HG03280 (cell line): Measurements from ENCODE around the gene CIPC.

Experiments
- ATAC-seq: cut with Tn5 transposase; IDR thresholded peaks from one replicate; pipeline ENCODE4 v1.9.1; 2021; ENCODE audit warnings: mild to moderate bottlenecking, moderate library complexity; ENCODE audit not compliant: unreplicated experiment

CIPC gene

GRCh38 chr14:77099425-77100167 is 1.5 kb downstream of the CIPC start:
- no peak for ATAC-seq

- no peak for ATAC-seq
Measured at GRCh38 chr14:77100961-77101360, 2.9 kb downstream of the CIPC start.

- ATAC-seq, result no peak
Measured at GRCh38 chr14:77102154-77102553, 4.1 kb downstream of the CIPC start.

DNA sequence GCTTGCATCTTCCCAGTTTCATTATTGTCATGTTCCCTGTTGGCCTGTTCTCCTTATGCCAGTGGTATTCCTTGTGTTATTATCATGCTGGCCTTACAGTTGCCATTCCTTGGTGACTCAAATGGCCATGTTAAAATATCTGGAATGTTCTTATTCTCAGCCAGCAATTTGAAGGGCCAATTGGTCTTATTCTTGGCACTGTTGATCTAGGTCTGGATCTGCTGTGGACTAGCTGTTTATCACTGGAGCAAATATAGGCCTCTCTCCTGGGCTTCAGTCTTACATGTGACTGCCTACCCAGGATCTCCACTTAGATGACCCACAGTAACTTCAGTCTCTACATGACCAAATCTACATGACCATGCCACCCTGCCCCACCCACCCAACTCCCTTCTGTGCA is 5.4 kb downstream of the CIPC start:
- no peak for ATAC-seq

- ATAC-seq, result no peak
Measured at GRCh38 chr14:77103951-77104350, 5.9 kb downstream of the CIPC start.

DNA sequence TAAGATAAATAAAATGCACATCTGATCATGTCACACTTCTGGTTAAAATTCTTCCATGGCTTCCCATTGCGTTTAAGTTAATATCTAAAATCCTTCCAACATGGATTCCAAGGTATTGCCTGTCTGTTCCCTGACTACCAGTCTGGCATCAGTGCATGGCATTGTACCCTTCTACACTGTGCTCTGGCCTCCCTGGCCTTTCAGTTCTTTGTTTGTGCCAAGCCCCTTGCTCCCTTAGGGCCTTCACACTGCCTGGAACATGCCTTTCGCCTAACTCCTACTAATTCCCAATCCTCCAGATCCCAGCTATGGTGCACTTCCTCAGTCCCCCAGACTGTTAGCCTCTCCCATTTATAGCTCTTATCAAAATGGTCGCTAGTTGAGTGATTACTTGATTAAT is 6.3 kb downstream of the CIPC start:
- ATAC-seq, result no peak

DNA sequence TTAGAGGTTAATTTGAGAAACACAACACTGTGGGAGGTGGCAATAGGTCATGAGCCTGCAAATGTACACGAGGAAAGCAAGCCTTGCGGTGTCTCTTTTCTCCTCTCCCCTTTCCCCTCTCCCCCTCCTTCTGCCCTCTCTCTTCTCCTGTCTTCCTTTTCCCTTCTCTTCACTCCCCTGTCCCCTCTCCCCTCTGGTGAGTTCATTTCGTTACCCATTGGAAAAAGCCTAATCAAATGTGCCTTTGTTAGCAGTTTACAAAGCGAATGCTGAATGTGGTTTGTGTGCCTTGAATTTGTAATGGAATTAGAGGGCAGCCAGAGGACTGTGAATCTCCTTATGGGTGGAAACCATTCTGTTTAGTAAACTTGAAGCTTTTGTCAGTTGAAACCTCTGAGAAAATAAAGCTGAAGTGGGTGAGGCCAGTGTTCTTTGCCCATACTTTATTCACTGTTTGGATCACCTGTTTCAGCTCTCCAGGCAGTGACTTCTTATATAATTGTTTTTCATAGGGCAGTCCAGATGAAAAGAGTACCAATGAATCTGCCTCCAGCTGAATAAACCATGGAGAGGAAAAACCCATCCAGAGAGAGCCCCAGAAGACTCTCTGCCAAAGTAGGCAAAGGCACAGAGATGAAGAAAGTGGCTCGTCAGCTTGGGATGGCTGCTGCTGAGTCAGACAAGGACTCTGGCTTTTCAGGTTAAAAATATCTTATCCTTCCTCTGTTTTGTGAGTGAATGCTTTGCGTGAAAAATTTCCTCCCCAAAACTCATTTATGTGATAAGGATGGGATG is 7.3 kb downstream of the CIPC start:
- ATAC-seq, result no peak

- no peak for ATAC-seq
Measured at GRCh38 chr14:77106666-77107065, 8.6 kb downstream of the CIPC start.

DNA sequence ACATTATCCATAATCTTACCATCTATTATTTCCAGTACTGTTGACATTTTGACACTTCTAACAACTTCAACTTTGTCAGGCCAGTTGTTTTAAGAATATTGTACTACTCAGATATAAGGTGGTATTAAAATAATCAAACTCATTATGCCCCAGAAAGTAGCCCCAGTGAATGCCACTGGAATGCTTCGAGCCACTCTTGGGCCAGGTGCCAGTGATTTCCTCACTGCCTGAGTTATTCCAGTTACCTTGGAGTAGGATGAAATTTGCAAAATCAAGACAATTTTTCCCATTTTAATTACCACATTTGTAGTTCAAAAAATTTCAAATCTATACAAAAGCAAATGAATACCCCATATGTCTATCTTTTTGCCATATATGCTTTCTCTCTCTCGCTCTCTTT is 9.2 kb downstream of the CIPC start:
- ATAC-seq, result no peak

GRCh38 chr14:77108753-77109152 is 10.7 kb downstream of the CIPC start:
- ATAC-seq, result no peak

DNA sequence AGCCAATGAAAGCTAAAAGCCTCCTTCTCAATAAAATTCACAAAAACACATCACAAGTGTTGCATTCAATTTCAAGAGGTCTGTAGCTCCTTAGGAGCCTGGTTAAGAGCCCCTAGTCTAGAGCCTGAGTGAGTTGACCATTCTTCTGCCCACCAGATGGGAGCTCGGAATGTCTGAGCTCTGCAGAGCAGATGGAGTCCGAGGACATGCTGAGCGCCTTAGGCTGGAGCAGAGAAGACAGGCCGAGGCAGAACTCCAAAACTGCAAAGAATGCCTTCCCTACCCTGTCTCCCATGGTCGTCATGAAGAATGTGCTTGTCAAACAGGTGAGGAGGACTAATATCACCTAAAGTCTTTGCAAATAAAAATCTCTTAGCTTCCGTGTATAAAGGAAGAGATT is 11.6 kb downstream of the CIPC start:
- no peak for ATAC-seq

- no peak for ATAC-seq
Measured at GRCh38 chr14:77110286-77110685, 12.2 kb downstream of the CIPC start.

DNA sequence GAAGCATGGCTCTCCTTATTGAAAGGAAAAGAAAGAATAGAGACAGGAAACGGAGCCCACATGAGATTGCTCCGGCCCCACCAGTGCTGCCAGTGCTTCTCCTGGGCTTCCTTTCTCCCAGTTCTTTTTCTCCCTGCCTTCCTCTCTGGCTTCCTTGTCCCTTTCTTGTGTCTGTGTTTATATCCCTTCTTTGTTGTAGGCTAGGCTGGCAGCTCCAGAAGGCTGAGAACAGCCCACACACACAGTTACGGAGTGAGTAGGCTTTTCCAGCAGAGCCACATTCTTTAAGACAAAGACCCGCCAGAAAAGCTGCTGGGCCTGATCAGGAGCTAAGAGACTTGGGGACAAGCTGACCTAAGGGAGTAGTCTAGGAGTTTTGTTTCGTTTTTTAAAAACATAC is 13.0 kb downstream of the CIPC start:
- ATAC-seq, result no peak

- no peak for ATAC-seq
Measured at GRCh38 chr14:77113644-77114043, 15.6 kb downstream of the CIPC start.

DNA sequence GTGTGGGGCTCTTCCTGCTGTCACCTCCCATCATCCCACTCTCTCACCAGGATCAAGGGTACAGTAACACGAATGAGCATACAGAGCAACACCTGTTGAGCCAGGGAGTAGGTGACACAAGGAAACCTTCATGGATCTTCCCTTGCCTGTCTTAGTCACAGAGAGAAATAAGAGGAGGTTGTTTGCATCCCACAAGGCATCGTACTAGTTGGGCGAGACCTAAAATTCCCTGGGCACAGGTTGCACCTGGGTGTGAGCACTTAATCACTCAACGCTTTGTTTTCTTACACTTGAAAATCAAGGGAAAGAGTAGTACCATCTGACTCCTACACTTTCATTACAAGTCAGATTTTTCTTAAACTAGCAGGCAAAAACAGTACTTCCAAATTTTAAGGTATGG is 16.6 kb downstream of the CIPC start:
- ATAC-seq, result no peak

DNA sequence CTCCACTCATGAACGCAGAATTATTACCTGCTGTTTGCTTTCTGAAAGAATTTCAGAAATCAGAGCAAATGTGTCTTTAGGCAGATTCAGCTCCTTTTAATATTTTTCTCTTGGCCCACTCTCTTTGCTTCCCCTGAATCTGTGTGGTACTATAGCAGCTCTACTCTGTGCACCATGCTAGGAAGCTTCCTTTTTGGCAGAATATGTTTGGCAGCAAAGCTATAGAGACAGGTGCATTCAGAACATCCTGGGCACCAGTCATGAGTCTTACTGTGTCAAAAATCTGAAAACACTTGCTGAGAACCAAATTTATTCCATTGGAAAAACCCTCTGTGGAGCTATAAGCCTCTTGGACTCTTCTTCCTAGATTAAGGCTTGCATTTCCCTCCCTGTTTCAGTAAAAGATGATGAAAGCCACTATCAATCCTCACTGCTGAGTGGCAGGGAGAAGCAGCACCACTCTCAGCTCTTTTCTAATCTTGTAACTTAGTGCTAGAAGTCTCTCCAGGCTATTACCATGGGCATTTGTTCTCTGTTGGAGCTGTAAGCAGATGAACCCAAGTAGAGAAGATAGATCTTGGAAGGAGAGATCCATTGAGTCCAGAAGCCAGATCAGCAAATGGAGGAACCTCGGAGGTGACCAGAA is 18.2 kb downstream of the CIPC start:
- ATAC-seq, result no peak

- no peak for ATAC-seq
Measured at GRCh38 chr14:77119851-77120250, 21.8 kb downstream of the CIPC start.

DNA sequence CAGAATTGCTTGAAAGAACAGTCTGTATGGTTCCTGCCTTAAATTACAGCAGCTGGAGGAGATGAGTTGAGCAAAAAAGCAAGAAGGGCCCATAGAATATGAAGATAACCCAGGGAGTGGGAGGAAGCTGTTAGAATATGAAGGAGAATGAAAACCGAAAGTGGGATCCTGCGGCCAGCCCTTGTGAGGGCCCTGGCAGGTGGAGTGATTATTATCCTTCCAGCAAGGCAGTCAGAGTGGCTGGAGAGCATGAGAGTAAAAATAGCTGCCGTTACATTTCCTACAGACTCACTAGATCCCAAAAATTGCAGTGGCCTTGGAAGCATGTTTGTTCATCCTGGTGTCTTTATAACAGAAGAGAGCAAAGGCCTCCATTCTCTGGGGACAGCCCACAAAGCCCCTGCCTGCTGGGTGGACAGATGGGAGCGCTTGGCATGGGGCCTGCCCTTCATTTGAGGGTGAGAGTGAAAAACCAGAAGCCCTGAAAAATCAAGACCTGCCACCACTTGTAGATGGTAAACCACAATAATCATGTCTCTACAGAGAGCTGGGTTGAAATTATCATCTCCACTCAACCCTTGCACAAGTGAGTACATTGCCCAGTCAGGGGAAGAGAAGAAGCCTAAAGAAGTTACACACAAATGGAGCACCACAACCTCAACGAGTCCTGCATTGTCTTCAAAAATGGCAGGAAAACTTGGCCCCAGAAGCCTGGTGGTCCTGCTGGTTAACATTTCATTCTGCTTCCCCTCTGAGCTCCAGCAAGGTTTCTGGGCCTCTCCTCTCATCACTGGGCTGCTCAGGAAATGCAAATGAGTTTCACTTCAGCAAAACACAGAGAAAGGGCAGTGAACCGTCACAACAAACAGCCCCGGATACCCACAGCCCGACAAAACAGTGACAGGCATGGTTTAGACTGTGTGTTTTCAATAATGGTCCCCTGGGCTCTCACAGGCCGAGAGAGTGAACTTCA is 23.0 kb downstream of the CIPC start:
- ATAC-seq, result peak; percentile 88

- no peak for ATAC-seq
Measured at GRCh38 chr14:77122526-77123125, 24.6 kb downstream of the CIPC start.
